ENCODE measurements around the gene FSTL4.

The FSTL4 gene

DNA sequence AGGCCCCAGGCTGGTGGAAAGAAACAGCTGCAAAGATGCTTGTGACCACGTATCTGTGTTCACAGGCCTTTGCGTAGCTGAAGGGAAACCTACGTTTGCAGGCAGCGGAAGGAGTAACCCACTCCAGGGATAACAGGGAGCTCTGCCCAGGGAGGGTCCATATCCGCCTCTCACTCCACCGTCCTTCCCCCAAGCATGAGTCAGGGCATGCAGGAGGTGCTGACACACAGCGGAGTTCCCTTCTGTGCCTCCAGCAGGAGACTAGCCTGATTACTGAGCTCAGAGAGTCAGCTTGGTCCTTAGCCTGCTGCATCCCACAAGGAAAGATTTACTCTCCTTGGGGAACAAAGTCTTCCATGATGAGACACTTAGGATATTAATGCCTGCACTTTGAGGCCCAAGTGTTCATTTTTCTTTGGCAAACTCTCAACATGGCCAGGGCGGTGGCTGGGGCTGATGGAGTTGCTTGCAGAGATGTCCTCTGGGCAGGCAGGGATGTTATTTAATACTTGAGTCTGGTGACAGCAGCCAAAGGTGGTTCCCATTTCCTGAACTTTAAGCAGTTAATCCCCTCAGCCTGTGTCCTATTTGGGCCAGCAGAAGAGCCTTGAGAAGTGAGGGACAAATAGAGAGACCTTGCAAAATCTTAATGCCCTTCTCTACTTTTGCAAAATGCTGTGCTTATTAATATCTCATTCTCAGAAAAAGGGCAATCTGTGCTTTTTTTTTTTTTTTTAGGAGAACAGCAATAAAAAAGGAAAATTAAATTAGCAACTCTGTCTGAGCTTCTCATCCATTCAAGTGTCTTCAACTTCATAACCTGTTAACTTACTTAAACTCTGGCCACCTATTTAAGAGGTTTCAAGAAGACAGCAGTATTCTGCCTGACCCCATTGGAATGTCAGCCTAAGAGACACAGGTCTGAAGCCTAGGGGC lies 338.4 kb downstream of the FSTL4 start:
- no peaks in the 10 kb centered on the region for H3K27me3 ChIP-seq
- H3K4me2 ChIP-seq: peak overlapping the region; percentile 57
- peaks cover 4% of the 10 kb centered on the region; the same call in 1 of the 2 replicates for H3K9me3 ChIP-seq
- H3K36me3 ChIP-seq: no peaks in the 10 kb centered on the region
- no peaks in the 10 kb centered on the region for H4K20me1 ChIP-seq
- H3K4me1 ChIP-seq: peaks cover 38% of the 10 kb centered on the region
- no peak overlapping the region for H3K4me3 ChIP-seq
- no peak for TF ChIP-seq Cebpa-rat (IDR thresholded peaks at IDR 0.05)
- no peak overlapping the region for H3K27ac ChIP-seq
- no peak overlapping the region for H3K9ac ChIP-seq

DNA sequence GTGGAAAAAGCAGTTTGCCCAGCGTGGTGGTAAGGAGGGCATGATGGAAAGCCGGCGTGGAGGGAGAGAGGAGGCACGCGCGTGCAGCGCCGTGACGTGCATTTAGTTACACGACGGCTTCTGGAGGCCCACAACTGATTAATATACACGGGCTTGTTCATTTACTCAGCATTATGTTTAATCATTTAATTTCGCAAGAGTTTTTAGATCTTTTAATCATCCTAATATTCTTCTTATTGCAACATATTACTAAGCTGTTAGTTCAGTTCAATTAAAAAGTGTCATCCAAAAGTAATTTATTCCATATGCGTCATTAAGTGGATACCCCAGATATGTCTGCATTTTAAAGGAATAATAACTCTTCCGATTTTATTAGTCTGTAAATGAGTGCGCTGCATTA lies 340.0 kb downstream of the FSTL4 start:
- peak; percentile 40; the same call in 1 of the 2 replicates for TF ChIP-seq Cebpa-rat (IDR thresholded peaks at IDR 0.05)
- peaks cover 41% of the 10 kb centered on the region for H3K4me1 ChIP-seq
- peak overlapping the region; percentile 57 for H3K4me2 ChIP-seq
- no peak overlapping the region for H3K9ac ChIP-seq
- no peaks in the 10 kb centered on the region for H3K27me3 ChIP-seq
- no peak overlapping the region for H3K4me3 ChIP-seq
- no peaks in the 10 kb centered on the region for H3K9me3 ChIP-seq
- H3K36me3 ChIP-seq: no peaks in the 10 kb centered on the region
- H3K27ac ChIP-seq: no peak overlapping the region
- no peaks in the 10 kb centered on the region for H4K20me1 ChIP-seq

DNA sequence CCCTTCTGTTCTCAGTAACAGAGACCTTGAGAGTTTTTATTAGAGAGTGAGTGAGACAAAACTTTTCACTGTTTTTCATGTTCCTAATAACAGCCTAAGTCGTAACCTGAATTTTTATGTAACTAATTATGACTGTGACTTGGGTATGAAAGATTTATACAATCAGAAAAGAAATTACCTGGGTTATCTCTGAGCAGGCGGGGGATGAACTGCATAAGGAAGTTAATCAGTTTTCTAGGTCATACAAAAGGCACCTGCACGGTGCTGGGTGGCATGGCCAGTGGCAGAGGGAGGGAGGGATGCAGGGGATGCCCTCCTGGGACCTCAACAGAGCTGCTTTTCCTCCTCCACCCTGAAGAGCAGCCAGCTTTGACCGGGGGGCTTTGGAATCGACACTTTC lies 340.7 kb downstream of the FSTL4 start:
- Histone ChIP-seq H3K27me3 (no peaks in the 10 kb centered on the region), H3K4me3 (no peak overlapping the region), H3K4me2 (peak overlapping the region; percentile 60), H3K9me3 (no peaks in the 10 kb centered on the region), H3K36me3 (no peaks in the 10 kb centered on the region), H3K9ac (no peak overlapping the region; the same call in 1 of the 2 replicates), H4K20me1 (no peaks in the 10 kb centered on the region), H3K27ac (no peak overlapping the region), H3K4me1 (peaks cover 49% of the 10 kb centered on the region)
- no peak for TF ChIP-seq Cebpa-rat (IDR thresholded peaks at IDR 0.05)

DNA sequence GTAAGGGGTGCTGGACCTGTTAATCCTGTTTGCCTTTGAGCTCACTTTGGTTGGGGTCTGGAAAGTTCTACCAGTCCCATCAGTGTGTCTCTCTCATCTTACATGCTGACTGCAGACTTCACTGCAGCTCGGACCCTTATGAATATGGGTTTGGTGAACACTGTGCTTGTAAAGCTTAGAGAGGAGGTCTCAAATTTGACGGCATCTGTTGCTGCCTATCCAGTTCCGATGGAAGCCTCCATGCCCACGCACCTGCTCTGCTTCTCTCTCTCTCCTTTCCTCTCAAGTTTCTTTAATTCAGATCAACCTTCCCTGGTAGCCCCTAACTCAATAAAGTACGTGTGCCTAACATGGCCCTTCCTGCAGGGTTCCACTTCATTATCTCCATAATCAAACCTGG lies 342.6 kb downstream of the FSTL4 start:
- no peaks in the 10 kb centered on the region for H3K9me3 ChIP-seq
- no peaks in the 10 kb centered on the region for H3K36me3 ChIP-seq
- H3K4me3 ChIP-seq: no peak overlapping the region
- no peaks in the 10 kb centered on the region for H4K20me1 ChIP-seq
- TF ChIP-seq Cebpa-rat (IDR thresholded peaks at IDR 0.05): no peak
- H3K27ac ChIP-seq: no peak overlapping the region
- H3K9ac ChIP-seq: no peak overlapping the region
- H3K27me3 ChIP-seq: no peaks in the 10 kb centered on the region
- no peak overlapping the region for H3K4me2 ChIP-seq
- H3K4me1 ChIP-seq: peaks cover 68% of the 10 kb centered on the region

DNA sequence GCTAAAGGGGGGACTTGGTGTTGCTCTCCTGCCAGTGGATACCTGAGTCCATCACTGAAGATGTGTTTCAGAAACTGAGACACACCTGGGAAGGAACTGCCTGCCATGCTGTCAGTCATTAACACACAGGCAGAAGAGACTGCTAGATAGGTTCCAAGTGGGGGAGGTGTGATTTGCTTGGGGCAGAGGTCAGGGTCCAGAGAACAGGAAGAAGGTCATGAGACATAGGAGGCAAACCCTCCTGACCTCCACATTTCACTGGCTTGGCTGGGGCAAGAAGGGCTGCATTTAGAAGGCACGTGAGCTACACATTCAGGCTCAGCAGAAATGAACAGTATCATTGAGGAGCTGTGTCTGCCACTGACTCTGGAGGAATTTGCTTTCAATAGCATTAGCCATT lies 344.7 kb downstream of the FSTL4 start:
- Histone ChIP-seq H3K4me3 (no peak overlapping the region), H3K9ac (no peak overlapping the region), H3K4me2 (peak overlapping the region; percentile 79; the same call in 1 of the 2 replicates), H3K9me3 (no peaks in the 10 kb centered on the region), H3K36me3 (no peaks in the 10 kb centered on the region), H3K4me1 (peaks cover 74% of the 10 kb centered on the region), H4K20me1 (no peaks in the 10 kb centered on the region), H3K27ac (no peak overlapping the region), H3K27me3 (no peaks in the 10 kb centered on the region)
- TF ChIP-seq Cebpa-rat (IDR thresholded peaks at IDR 0.05): no peak

DNA sequence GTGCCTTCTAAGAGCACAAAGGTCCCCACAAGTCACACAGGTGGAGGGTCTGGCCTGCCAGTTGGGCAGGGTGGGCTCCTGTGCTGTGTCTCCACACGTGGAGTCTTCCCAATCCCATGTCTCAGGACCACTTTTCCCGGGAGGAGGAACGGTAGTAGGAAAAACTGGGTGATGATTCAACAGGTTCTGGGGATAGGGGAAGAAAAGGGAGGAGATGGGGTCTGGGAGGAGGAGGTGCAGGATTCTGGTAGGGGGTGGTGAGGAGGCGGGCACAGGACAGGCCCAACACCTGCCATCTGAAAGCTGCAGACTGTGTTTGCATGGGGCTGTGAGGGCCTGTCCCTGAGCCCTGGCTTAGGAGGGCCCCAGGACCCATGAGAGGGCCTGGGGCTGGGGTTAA lies 345.4 kb downstream of the FSTL4 start:
- H3K27me3 ChIP-seq: no peaks in the 10 kb centered on the region
- H3K9ac ChIP-seq: peak overlapping the region; percentile 8; the same call in 1 of the 2 replicates
- H4K20me1 ChIP-seq: no peaks in the 10 kb centered on the region
- H3K36me3 ChIP-seq: no peaks in the 10 kb centered on the region
- H3K4me2 ChIP-seq: peak overlapping the region; percentile 79
- H3K9me3 ChIP-seq: no peaks in the 10 kb centered on the region
- no peak for TF ChIP-seq Cebpa-rat (IDR thresholded peaks at IDR 0.05)
- H3K4me3 ChIP-seq: no peak overlapping the region
- peaks cover 74% of the 10 kb centered on the region for H3K4me1 ChIP-seq
- peak overlapping the region; percentile 68 for H3K27ac ChIP-seq

DNA sequence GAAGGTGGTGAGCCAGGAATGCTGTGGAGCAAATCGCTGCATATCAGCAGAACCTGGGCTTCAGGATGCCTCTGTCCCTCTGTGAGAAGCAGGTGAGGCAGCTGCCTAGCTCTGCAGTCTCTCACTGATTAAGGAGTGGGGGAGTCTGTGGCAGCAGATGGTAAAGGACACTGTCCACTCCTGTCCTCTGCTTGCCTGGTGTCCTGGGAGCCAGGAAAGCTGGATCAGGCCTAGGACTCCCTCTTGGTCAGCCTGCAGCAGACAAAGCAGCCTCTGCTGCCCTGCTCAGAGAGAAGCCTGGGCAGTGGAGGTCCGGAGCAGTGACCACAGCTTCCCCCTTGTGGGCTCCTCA lies 345.8 kb downstream of the FSTL4 start:
- Histone ChIP-seq H3K27me3 (no peaks in the 10 kb centered on the region), H3K4me3 (no peak overlapping the region), H4K20me1 (no peaks in the 10 kb centered on the region), H3K9me3 (no peaks in the 10 kb centered on the region), H3K36me3 (no peaks in the 10 kb centered on the region), H3K4me2 (peak overlapping the region; percentile 79), H3K4me1 (peaks cover 74% of the 10 kb centered on the region), H3K9ac (peak overlapping the region; percentile 8; the same call in 1 of the 2 replicates), H3K27ac (peak overlapping the region; percentile 68)
- no peak for TF ChIP-seq Cebpa-rat (IDR thresholded peaks at IDR 0.05)

DNA sequence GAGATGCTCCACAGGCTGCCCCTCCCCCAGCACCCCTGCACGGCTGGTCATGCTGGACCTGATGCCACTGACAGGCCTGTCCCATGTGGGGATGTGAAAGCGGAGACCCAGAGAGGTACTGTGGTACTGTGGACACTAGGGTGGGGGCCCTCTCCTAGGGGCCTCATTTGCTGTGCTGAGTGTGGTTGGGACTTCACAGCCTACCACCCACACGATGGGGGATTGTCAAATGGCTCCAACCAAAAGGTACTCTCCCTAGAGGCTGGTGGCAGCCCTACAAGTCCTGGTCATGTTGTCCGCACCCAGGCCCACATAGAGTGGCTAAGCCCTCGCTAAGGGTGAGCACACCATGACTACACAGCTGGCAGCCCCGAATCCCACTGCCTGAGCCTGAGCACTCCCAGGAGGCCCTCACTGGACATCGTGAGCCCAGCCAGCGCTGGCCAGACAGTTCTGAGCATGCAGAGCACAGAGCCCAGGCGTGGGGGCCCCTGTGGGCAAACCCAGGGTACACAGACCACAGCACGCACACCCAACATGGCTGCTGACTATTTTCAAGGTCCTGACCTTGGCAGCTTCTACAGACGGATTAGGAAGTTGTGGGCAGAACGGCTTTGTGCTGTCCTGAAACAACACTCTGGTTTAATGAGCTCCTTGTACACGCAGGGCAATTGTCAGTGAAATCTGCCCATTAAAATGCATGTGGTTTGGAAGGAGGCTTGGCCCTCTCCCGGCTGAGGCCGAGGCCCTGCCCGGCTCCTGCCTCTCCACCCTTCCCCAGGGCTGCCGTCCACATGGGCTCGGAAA lies 346.4 kb downstream of the FSTL4 start:
- H3K27me3 ChIP-seq: no peaks in the 10 kb centered on the region
- peak overlapping the region; percentile 68 for H3K27ac ChIP-seq
- H3K9ac ChIP-seq: peak overlapping the region; percentile 8; the same call in 1 of the 2 replicates
- peaks cover 74% of the 10 kb centered on the region for H3K4me1 ChIP-seq
- no peaks in the 10 kb centered on the region for H3K36me3 ChIP-seq
- no peak overlapping the region for H3K4me3 ChIP-seq
- H3K9me3 ChIP-seq: no peaks in the 10 kb centered on the region
- TF ChIP-seq Cebpa-rat (IDR thresholded peaks at IDR 0.05): no peak
- H4K20me1 ChIP-seq: no peaks in the 10 kb centered on the region
- peak overlapping the region; percentile 79 for H3K4me2 ChIP-seq

DNA sequence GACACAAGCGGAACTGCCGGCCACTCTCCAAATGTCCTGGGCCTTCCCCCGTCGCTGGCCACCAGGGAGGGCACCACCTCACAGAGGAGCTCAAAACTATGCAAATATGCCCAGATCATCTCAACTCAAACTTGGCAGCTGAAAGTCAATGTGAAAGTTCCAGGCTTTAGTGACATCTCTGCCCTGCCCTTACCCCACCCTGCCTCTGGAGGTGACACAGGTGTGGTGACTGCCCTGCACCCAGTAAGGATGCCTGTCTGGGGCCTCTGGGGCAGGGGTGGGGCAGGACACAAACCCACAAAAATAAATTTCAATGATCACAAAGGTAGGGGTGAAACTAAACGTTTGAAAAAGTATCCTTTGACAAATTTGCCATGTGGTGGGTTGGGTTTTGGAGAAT lies 347.1 kb downstream of the FSTL4 start:
- Histone ChIP-seq H3K4me1 (peaks cover 74% of the 10 kb centered on the region), H3K9ac (no peak overlapping the region), H4K20me1 (no peaks in the 10 kb centered on the region), H3K4me3 (no peak overlapping the region), H3K27ac (no peak overlapping the region), H3K27me3 (no peaks in the 10 kb centered on the region), H3K4me2 (peak overlapping the region; percentile 79), H3K36me3 (no peaks in the 10 kb centered on the region), H3K9me3 (no peaks in the 10 kb centered on the region)
- TF ChIP-seq Cebpa-rat (IDR thresholded peaks at IDR 0.05): no peak

DNA sequence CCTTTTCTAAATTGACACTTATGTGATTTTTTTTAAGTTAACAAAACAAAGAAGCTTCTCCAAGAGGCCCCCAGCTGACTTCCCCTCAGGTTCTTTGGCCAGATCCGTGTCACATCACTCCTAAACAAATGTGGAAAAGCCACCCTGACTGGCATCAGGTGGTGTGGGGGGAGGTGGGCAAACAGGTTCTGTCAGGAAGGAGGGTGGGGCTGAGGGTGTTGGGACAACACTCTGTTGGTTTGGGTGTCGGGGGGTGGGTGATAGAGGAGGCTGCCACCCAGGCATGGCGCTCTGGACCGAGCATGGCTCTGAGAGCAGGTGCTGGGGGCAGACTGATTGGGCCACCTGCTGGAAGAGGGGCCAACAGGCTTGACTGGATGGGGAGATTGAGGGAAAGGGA lies 349.7 kb downstream of the FSTL4 start:
- no peak overlapping the region for H3K27ac ChIP-seq
- no peak for TF ChIP-seq Cebpa-rat (IDR thresholded peaks at IDR 0.05)
- H3K9me3 ChIP-seq: no peaks in the 10 kb centered on the region
- no peak overlapping the region for H3K9ac ChIP-seq
- no peak overlapping the region for H3K4me3 ChIP-seq
- H3K4me1 ChIP-seq: peaks cover 100% of the 10 kb centered on the region
- no peaks in the 10 kb centered on the region for H4K20me1 ChIP-seq
- H3K36me3 ChIP-seq: no peaks in the 10 kb centered on the region
- H3K4me2 ChIP-seq: peak overlapping the region; percentile 79
- H3K27me3 ChIP-seq: no peaks in the 10 kb centered on the region
